Measurements from ENCODE around the gene IRGC. TPM values are rescaled to one million over a fixed set of nuclear protein-coding genes. Genes with fewer than 3 reads are reported as not detected.

The IRGC gene
- total RNA-seq, 1 experiment from 2014 or later, result not detected

DNA sequence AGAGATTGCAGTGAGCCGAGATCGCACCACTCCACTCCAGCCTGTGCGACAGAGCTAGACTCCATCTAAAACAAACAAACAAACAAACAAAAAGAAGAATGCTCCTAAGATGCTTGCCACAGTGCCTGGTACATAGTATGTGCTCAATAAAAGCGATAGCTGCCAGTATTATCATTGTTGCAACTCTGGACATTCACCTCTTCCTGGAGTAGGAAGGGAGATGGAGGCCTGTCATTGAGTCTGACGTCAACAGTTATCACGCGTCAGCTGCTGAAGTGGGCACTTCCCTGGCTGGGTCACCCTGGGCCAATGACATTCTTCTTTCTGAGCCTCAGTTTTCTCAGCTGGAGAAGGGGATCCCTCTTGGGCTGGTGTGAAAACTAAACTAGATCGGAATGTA lies 41.7 kb upstream of the IRGC start:
- Histone ChIP-seq H2AK5ac (ENCODE audit: insufficient read length, low read length) (no peak overlapping the region), H2BK5ac (ENCODE audit: insufficient read length, low read length) (no peak overlapping the region), H3K9ac (ENCODE audit: extremely low read depth, insufficient read length, low read length) (no peak overlapping the region), H3K79me2 (ENCODE audit: insufficient read depth, low read length) (no peaks in the 10 kb centered on the region), H3K23ac (ENCODE audit: insufficient read length, low read depth, low read length) (no peak overlapping the region), H3T11ph (ENCODE audit: low read length) (no peak overlapping the region), H3K14ac (ENCODE audit: insufficient read depth, low read length) (no peak overlapping the region), H3K4me2 (ENCODE audit: insufficient read depth, insufficient read length, low read length) (no peak overlapping the region), H4K8ac (replicated peaks; ENCODE audit: insufficient read length, low read depth, low read length) (no peak overlapping the region), H3K56ac (ENCODE audit: insufficient read length, low read depth, low read length) (no peak overlapping the region), H2AFZ (ENCODE audit: low read length) (no peak overlapping the region), H2BK120ac (ENCODE audit: low read depth, low read length, poor library complexity, severe bottlenecking) (no peak overlapping the region), H4K20me1 (ENCODE audit: control insufficient read depth, insufficient read depth, insufficient read length) (no peaks in the 10 kb centered on the region), H2BK20ac (ENCODE audit: low read depth, low read length, poor library complexity, severe bottlenecking) (no peak overlapping the region), H3K27me3 (ENCODE audit: insufficient read depth, low read length) (no peaks in the 10 kb centered on the region), H3K9me3 (ENCODE audit: control insufficient read depth, low read depth, low read length) (no peaks in the 10 kb centered on the region), H3K18ac (ENCODE audit: insufficient read length, low read depth, low read length) (no peak overlapping the region), H4K91ac (ENCODE audit: insufficient read length, low read depth, low read length) (no peak overlapping the region), H3K27ac (ENCODE audit: insufficient read length, low read depth, low read length) (no peak overlapping the region), H3K23me2 (ENCODE audit: insufficient read length, low read depth, low read length, poor library complexity, severe bottlenecking) (peaks cover 6% of the 10 kb centered on the region), H3K4ac (ENCODE audit: low read depth, low read length) (no peak overlapping the region), H3K4me1 (ENCODE audit: insufficient read depth, low read length) (peaks cover 2% of the 10 kb centered on the region; the same call in 1 of the 2 replicates), H2BK15ac (ENCODE audit: low read depth, low read length) (no peak overlapping the region), H4K5ac (ENCODE audit: insufficient read length, low read depth, low read length) (no peak overlapping the region), H2BK12ac (ENCODE audit: insufficient read length, low read depth, low read length) (no peak overlapping the region), H3K79me1 (ENCODE audit: insufficient read depth, low read depth, low read length, poor library complexity, severe bottlenecking) (no peaks in the 10 kb centered on the region)
- no peak overlapping the region for H3K27ac Mint-ChIP-seq
- TF ChIP-seq, protein P1, sequence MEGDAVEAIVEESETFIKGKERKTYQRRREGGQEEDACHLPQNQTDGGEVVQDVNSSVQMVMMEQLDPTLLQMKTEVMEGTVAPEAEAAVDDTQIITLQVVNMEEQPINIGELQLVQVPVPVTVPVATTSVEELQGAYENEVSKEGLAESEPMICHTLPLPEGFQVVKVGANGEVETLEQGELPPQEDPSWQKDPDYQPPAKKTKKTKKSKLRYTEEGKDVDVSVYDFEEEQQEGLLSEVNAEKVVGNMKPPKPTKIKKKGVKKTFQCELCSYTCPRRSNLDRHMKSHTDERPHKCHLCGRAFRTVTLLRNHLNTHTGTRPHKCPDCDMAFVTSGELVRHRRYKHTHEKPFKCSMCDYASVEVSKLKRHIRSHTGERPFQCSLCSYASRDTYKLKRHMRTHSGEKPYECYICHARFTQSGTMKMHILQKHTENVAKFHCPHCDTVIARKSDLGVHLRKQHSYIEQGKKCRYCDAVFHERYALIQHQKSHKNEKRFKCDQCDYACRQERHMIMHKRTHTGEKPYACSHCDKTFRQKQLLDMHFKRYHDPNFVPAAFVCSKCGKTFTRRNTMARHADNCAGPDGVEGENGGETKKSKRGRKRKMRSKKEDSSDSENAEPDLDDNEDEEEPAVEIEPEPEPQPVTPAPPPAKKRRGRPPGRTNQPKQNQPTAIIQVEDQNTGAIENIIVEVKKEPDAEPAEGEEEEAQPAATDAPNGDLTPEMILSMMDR (conservative IDR thresholded peaks at IDR 0.05), result no peak
- H3K4me1 Mint-ChIP-seq, result peaks cover 28 to 33% of the 10 kb centered on the region in 2 experiments
- WGBS (ENCODE audit: extremely low coverage, insufficient read length, low lambda C conversion rate), result no CpG with 5 or more reads among the region's 8 CpGs
- DNase-seq, result no peak
- H3K36me3 Mint-ChIP-seq (ENCODE audit: insufficient read depth in 1 of 3, low read depth in 3 of 3), result no peaks in the 10 kb centered on the region
- H3K27me3 Mint-ChIP-seq (ENCODE audit: low read depth), result peaks cover 23% of the 10 kb centered on the region
- H3K9me3 Mint-ChIP-seq, result no peaks in the 10 kb centered on the region
- H3K4me3 Mint-ChIP-seq, result no peak overlapping the region

Measured in H9 (cell line).